ENCODE data around the gene BCLAF1. TPM values are rescaled to one million over a fixed set of nuclear protein-coding genes. Genes with fewer than 3 reads are reported as not detected.

Gene BCLAF1
- total RNA-seq, 1 donor from 2014 or later: 241 TPM

DNA sequence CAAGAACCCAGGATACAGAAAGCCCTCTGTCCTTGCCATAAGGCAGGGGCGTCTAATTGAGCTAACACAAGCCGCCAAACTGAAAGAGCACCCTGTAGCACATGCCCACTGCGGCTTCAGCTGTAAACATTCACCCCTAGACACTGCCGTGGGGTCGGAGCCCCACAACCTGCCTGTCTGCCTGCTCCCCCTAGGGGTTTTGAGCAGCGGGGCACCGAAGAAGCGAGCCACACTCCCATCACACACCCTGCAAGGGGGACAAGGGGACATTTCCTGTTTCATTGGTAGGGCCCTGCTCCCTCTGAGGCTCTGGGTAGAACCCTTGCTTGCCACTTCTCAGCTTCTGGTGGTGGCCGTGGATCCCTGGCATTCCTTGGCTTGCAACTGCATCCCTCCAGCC lies 45.2 kb upstream of the BCLAF1 start:
- DNase-seq (ENCODE audit: low spot score in 2 of 2, unreplicated experiment in 2 of 2): no peak
- H3K27ac Mint-ChIP-seq: no peak overlapping the region
- no peaks in the 10 kb centered on the region for H3K36me3 Mint-ChIP-seq
- TF ChIP-seq, protein P1, sequence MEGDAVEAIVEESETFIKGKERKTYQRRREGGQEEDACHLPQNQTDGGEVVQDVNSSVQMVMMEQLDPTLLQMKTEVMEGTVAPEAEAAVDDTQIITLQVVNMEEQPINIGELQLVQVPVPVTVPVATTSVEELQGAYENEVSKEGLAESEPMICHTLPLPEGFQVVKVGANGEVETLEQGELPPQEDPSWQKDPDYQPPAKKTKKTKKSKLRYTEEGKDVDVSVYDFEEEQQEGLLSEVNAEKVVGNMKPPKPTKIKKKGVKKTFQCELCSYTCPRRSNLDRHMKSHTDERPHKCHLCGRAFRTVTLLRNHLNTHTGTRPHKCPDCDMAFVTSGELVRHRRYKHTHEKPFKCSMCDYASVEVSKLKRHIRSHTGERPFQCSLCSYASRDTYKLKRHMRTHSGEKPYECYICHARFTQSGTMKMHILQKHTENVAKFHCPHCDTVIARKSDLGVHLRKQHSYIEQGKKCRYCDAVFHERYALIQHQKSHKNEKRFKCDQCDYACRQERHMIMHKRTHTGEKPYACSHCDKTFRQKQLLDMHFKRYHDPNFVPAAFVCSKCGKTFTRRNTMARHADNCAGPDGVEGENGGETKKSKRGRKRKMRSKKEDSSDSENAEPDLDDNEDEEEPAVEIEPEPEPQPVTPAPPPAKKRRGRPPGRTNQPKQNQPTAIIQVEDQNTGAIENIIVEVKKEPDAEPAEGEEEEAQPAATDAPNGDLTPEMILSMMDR (IDR thresholded peaks at IDR 0.05; ENCODE audit: unreplicated experiment): peak; percentile 12
- peaks cover 8% of the 10 kb centered on the region for H3K4me1 Mint-ChIP-seq
- H3K27me3 Mint-ChIP-seq (ENCODE audit: low read depth): no peaks in the 10 kb centered on the region
- no peaks in the 10 kb centered on the region for H3K9me3 Mint-ChIP-seq
- H3K4me3 Mint-ChIP-seq: no peak overlapping the region

DNA sequence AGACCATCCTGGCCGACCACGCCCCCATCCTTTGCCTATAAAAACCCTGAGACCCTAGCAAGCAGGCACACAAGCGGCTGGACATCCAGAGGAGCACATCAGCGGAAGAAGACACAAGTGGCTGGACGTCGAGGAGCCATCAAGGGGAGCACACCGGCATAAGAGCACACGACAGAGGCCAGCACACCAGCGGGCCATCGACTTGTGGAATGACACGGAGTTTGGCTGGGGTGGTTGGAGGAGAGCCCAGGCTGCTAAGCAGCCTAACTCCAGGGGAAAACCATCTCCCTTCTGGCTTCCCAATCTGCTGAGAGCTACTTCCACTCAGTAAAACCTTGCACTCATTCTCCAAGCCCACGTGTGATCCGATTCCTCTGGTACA lies 44.8 kb upstream of the BCLAF1 start:
- no peaks in the 10 kb centered on the region for H3K36me3 Mint-ChIP-seq

DNA sequence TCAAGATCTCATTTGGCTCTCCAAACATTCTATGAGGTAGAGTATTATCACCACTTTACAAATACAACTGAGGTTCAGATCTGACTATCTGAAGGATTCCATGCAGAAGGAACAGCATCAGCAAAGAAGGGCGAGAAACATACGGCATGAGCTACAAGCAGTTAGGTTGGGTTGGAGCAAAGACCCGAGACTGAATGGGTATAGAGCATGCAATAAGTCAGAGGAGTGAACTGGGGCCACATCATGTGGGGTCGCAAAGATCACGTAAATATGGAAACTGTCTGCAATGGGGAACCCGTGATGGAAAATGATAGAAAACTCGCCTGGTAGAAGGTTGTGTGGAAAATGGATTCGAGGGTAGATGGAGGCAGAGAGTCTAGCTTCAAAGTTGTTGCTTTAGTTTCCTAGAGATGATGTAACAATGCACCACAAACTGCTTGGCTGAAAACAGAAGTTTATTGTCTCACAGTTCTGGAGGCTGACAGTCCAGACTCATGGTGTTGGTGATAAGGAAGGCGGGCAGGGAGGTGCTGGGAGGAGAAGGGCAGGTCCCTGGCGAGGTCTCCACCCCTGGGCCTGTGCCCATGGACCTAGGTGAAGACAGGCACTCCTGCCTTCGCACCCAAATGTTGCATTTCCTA lies 44.3 kb upstream of the BCLAF1 start:
- no peak for DNase-seq (ENCODE audit: low spot score in 2 of 2, unreplicated experiment in 2 of 2)
- no peaks in the 10 kb centered on the region for H3K27me3 Mint-ChIP-seq (ENCODE audit: low read depth)
- no peak overlapping the region for H3K4me3 Mint-ChIP-seq
- TF ChIP-seq, protein P1 (IDR thresholded peaks at IDR 0.05; ENCODE audit: unreplicated experiment): no peak
- H3K4me1 Mint-ChIP-seq: peaks cover 8% of the 10 kb centered on the region
- H3K36me3 Mint-ChIP-seq: no peaks in the 10 kb centered on the region
- no peaks in the 10 kb centered on the region for H3K9me3 Mint-ChIP-seq
- H3K27ac Mint-ChIP-seq: no peak overlapping the region

More for the DNA sequence above, 44.8 kb upstream of the BCLAF1 start:
- TF ChIP-seq, protein P1 (IDR thresholded peaks at IDR 0.05; ENCODE audit: unreplicated experiment): no peak
- Mint-ChIP-seq H3K27me3 (ENCODE audit: low read depth) (no peaks in the 10 kb centered on the region), H3K4me1 (peaks cover 8% of the 10 kb centered on the region), H3K9me3 (no peaks in the 10 kb centered on the region), H3K4me3 (no peak overlapping the region), H3K27ac (no peak overlapping the region)
- DNase-seq (ENCODE audit: low spot score in 2 of 2, unreplicated experiment in 2 of 2): no peak

DNA sequence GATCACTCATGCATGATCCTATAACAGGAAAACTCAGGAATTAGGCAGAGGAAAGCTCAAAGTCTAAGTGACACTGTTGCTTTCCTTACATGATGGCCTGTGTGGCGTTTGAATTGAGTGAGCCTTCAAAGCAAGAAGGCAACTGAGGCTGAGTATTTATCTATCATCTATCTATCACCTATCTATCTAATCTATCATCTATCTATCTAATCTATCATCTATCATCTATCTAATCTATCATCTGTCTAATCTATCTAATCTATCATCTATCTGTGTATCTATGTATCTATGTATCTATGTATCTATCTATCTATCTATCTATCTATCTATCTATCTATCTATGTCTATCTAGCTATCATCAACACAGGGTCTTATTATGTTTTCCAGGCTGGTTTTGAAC lies 41.8 kb upstream of the BCLAF1 start:
- TF ChIP-seq, protein P1 (IDR thresholded peaks at IDR 0.05; ENCODE audit: unreplicated experiment): no peak
- no peaks in the 10 kb centered on the region for H3K27me3 Mint-ChIP-seq (ENCODE audit: low read depth)
- no peaks in the 10 kb centered on the region for H3K9me3 Mint-ChIP-seq
- no peak for DNase-seq (ENCODE audit: low spot score in 2 of 2, unreplicated experiment in 2 of 2)
- H3K36me3 Mint-ChIP-seq: no peaks in the 10 kb centered on the region
- no peak overlapping the region for H3K4me3 Mint-ChIP-seq
- H3K27ac Mint-ChIP-seq: no peak overlapping the region
- H3K4me1 Mint-ChIP-seq: peaks cover 4% of the 10 kb centered on the region

DNA sequence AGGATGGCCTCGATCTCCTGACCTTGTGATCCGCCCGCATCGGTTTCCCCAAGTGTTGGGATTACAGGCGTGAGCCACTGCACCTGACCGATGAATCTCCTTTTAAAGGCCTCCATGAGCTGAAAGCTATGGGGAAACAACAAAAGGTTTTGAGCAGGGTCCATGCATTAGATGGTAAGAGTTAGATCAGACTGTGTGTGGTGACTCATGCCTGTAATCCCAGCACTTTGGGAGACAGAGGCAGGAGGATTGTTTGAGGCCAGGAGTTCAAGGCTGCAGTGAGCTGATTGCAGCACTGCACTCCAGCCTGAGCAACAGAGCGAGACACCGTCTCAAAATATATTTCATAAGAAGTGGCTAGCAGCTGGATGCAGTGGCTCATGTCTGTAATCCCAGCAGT lies 41.0 kb upstream of the BCLAF1 start:
- TF ChIP-seq, protein P1 (IDR thresholded peaks at IDR 0.05; ENCODE audit: unreplicated experiment): no peak
- Mint-ChIP-seq H3K9me3 (no peaks in the 10 kb centered on the region), H3K4me1 (no peaks in the 10 kb centered on the region), H3K4me3 (no peak overlapping the region), H3K36me3 (no peaks in the 10 kb centered on the region), H3K27me3 (ENCODE audit: low read depth) (no peaks in the 10 kb centered on the region), H3K27ac (no peak overlapping the region)
- no peak for DNase-seq (ENCODE audit: low spot score in 2 of 2, unreplicated experiment in 2 of 2)

Measured in mesothelial cell of epicardium (in vitro differentiated cells).